ENCODE measurements around the gene KRTAP5-8. TPM values are rescaled to one million over a fixed set of nuclear protein-coding genes. Genes with fewer than 3 reads are reported as not detected.
"Not testable (repeated sequence)": the region's sequence is repeated elsewhere in the genome, so short reads cannot be mapped to it uniquely, and the experiment has no call there.

Gene KRTAP5-8
- total RNA-seq, 1 experiment from 2014 or later = not detected

DNA sequence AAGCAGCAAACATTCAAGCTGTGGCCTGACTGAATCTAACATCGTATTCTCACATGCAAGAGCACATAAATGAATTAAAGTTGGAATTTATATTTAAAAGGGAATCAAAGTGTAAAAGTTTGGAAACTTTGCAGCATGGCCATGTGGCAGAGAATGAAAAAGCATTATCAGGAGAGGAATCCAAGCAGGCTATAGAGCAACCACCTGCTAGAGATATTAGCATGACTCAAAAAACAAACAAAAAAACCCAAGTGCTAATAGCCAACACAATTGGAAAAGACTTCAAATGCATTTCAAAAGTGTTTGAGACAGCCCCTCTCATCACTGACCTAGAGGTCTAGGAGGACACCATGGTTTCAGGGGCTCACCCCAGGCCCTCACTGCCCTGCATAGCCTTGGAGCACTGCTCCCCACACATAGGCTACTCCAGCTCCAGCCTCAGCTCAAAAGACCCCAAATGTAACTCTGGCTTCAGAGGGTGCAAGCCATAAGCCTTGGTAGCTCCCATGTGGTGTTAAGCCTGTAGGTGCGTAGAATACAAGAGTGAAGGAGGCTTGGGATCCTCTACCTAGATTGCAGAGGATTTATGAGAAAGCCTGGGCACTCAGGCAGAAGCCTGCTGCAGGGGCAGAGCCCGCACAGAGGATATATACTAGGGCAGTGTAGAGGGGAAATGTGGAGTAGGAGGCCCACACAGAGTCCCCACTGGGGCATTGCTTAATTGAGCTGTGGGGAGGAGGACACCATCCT, 12.5 kb upstream of the KRTAP5-8 start (continued):
- TF ChIP-seq, protein P1, sequence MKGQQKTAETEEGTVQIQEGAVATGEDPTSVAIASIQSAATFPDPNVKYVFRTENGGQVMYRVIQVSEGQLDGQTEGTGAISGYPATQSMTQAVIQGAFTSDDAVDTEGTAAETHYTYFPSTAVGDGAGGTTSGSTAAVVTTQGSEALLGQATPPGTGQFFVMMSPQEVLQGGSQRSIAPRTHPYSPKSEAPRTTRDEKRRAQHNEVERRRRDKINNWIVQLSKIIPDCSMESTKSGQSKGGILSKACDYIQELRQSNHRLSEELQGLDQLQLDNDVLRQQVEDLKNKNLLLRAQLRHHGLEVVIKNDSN (CRISPR knock-in tag; IDR thresholded peaks at IDR 0.05) = no peak
- TF ChIP-seq ZNF396 (CRISPR knock-in tag; IDR thresholded peaks at IDR 0.05; ENCODE audit: borderline replicate concordance) = no peak
- no peak for TF ChIP-seq KAT7 (CRISPR knock-in tag; IDR thresholded peaks at IDR 0.05; ENCODE audit: borderline replicate concordance)
- TF ChIP-seq ZNF416 (CRISPR knock-in tag; IDR thresholded peaks at IDR 0.05) = no peak
- no peak for TF ChIP-seq NFE2L1 (CRISPR knock-in tag; IDR thresholded peaks at IDR 0.05)
- TF ChIP-seq, protein P2, sequence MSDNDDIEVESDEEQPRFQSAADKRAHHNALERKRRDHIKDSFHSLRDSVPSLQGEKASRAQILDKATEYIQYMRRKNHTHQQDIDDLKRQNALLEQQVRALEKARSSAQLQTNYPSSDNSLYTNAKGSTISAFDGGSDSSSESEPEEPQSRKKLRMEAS (CRISPR knock-in tag; IDR thresholded peaks at IDR 0.05) = no peak

DNA sequence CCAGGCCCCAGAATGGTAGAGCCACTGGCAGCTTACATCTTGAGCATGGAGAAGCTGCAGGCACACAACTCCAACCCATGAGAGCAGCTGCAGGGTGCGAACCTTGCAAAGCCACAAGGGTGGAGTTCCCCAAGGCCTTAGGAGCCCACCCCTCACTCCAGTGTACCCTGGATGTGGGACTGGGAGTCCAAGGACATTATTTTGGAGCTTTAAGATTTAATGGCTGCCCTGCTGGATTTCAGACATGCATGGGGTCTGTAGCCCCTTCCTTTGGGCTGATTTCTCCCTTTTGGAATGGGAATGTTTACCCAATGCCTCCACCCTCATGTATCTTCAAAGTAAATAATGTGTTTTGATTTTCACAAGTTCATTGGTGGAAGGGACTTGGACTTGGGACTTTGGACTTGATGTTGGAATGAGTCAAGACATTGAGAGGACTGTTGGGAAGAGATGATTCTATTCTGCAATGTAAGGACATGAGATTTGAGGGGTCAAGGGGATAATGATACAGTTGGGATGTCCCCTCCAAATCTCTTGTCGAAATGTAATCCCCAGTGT, 11.8 kb upstream of the KRTAP5-8 start:
- no peak overlapping the region for H3K27ac Mint-ChIP-seq
- ChIA-PET POLR2A (no interaction called here), CTCF (interaction anchor here (1.0 kb wide), 1 partner anchor 37 kb away, joined by 4 read pairs; no protein-coding TSS in a partner anchor)
- ATAC-seq = no peak
- no peak overlapping the region for H3K4me3 Mint-ChIP-seq
- peaks cover 21% of the 10 kb centered on the region for H3K9me3 Mint-ChIP-seq
- H3K27me3 Mint-ChIP-seq (ENCODE audit: low read depth) = peaks cover 18% of the 10 kb centered on the region
- TF ChIP-seq TP53 (CRISPR knock-in tag; IDR thresholded peaks at IDR 0.05) (no peak), OVOL2 (CRISPR knock-in tag; IDR thresholded peaks at IDR 0.05; ENCODE audit: borderline replicate concordance) (no peak), NFATC4 (CRISPR knock-in tag; IDR thresholded peaks at IDR 0.05) (no peak)
- TF ChIP-seq, protein P3, sequence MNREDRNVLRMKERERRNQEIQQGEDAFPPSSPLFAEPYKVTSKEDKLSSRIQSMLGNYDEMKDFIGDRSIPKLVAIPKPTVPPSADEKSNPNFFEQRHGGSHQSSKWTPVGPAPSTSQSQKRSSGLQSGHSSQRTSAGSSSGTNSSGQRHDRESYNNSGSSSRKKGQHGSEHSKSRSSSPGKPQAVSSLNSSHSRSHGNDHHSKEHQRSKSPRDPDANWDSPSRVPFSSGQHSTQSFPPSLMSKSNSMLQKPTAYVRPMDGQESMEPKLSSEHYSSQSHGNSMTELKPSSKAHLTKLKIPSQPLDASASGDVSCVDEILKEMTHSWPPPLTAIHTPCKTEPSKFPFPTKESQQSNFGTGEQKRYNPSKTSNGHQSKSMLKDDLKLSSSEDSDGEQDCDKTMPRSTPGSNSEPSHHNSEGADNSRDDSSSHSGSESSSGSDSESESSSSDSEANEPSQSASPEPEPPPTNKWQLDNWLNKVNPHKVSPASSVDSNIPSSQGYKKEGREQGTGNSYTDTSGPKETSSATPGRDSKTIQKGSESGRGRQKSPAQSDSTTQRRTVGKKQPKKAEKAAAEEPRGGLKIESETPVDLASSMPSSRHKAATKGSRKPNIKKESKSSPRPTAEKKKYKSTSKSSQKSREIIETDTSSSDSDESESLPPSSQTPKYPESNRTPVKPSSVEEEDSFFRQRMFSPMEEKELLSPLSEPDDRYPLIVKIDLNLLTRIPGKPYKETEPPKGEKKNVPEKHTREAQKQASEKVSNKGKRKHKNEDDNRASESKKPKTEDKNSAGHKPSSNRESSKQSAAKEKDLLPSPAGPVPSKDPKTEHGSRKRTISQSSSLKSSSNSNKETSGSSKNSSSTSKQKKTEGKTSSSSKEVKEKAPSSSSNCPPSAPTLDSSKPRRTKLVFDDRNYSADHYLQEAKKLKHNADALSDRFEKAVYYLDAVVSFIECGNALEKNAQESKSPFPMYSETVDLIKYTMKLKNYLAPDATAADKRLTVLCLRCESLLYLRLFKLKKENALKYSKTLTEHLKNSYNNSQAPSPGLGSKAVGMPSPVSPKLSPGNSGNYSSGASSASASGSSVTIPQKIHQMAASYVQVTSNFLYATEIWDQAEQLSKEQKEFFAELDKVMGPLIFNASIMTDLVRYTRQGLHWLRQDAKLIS (CRISPR knock-in tag; IDR thresholded peaks at IDR 0.05; ENCODE audit: borderline replicate concordance) = no peak
- no peaks in the 10 kb centered on the region; the same call in 1 of the 2 replicates for H3K36me3 Mint-ChIP-seq
- no peak for DNase-seq (ENCODE audit: low spot score)
- H3K4me1 Mint-ChIP-seq = 0 out of 2 replicates have a peak, but pooled peaks cover 3% of the 10 kb centered on the region

DNA sequence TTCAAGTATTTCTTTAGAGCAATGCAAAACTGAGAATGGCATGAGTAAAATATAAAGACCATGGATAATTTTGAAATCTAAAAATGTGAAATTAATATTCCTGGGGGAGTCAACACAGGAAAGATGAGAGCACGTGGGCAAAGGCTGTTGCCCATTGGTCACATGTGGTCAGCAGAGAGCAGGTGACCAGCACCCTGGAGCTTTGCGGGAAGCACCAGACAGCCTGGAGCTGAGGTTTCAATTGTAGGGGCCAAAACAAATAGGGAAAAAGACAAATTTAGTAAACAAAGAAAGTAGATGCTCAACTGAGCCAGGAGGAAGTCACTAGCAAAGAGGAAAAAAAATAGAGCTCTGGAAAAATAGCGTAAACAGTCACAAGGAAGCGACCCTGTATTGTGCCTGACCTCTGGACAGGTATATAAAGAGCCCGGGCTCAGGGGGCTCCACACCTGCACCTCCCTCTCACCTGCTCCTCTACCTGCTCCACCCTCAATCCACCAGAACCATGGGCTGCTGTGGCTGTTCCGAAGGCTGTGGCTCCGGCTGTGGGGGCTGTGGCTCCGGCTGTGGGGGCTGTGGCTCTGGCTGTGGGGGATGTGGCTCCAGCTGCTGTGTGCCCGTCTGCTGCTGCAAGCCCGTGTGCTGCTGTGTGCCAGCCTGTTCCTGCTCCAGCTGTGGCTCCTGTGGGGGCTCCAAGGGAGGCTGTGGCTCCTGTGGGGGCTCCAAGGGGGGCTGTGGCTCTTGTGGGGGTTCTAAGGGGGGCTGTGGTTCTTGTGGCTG, 10.8 kb upstream of the KRTAP5-8 start, which contains the start of gene KRTAP5-7:
Gene KRTAP5-7 (plus strand): TSS at position 472 of the 780 bp plus-strand sequence. CDS start 34 bp downstream, at position 506.
- H3K4me1 Mint-ChIP-seq; ATAC-seq; H3K27ac Mint-ChIP-seq; DNase-seq (ENCODE audit: low spot score); H3K36me3 Mint-ChIP-seq; H3K4me3 Mint-ChIP-seq: not testable (repeated sequence)
- H3K9me3 Mint-ChIP-seq = peaks cover 13% of the 10 kb centered on the region
- CTCF ChIA-PET = interaction anchor here (1.0 to 1.9 kb wide), 3 partner anchors 36 to 74 kb away, joined by 3 to 6 read pairs (median 5); partner anchors contain the start of gene NADSYN1
- POLR2A ChIA-PET = interaction anchor here (0.6 to 0.7 kb wide), 2 partner anchors 9 to 1611 kb away, joined by 4 to 5 read pairs; no protein-coding TSS in a partner anchor
- peaks cover 20% of the 10 kb centered on the region for H3K27me3 Mint-ChIP-seq (ENCODE audit: low read depth)

DNA sequence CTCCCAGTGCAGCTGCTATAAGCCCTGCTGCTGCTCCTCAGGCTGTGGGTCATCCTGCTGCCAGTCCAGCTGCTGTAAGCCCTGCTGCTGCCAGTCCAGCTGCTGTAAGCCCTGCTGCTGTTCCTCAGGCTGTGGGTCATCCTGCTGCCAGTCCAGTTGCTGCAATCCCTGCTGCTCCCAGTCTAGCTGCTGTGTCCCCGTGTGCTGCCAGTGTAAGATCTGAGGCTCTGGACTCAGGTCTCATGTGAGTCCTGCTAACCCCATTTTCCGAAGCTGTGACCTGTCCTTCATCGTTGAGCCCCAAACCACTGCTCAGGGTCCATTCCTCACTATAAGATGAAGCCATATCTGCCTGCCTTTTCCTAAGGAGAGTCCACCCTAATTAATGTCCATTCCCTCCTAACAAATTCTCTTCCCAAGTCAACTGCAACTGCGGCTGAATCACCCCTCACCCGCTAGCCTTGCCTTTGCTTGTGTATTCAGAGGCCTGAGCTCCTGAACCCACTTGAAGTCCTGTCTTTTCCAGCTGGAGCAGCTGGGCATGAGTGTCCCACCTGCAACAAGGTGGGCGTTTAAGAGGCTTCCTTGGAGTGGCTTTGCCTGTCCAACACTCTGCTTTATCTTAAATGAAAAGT, 10.1 kb upstream of the KRTAP5-8 start:
- no peak for ATAC-seq
- Mint-ChIP-seq H3K27ac (no peak overlapping the region), H3K4me1 (0 out of 2 replicates have a peak, but pooled peaks cover 3% of the 10 kb centered on the region), H3K9me3 (peaks cover 13% of the 10 kb centered on the region), H3K4me3 (no peak overlapping the region), H3K36me3 (no peaks in the 10 kb centered on the region; the same call in 1 of the 2 replicates), H3K27me3 (ENCODE audit: low read depth) (peaks cover 20% of the 10 kb centered on the region)
- CTCF ChIA-PET = interaction anchor here (1.0 to 1.9 kb wide), 3 partner anchors 36 to 75 kb away, joined by 3 to 6 read pairs (median 5); partner anchors contain the start of gene NADSYN1
- POLR2A ChIA-PET = interaction anchor here (0.7 kb wide), 1 partner anchor 1610 kb away, joined by 5 read pairs; no protein-coding TSS in a partner anchor
- no peak for DNase-seq (ENCODE audit: low spot score)
- TF ChIP-seq, protein P4, sequence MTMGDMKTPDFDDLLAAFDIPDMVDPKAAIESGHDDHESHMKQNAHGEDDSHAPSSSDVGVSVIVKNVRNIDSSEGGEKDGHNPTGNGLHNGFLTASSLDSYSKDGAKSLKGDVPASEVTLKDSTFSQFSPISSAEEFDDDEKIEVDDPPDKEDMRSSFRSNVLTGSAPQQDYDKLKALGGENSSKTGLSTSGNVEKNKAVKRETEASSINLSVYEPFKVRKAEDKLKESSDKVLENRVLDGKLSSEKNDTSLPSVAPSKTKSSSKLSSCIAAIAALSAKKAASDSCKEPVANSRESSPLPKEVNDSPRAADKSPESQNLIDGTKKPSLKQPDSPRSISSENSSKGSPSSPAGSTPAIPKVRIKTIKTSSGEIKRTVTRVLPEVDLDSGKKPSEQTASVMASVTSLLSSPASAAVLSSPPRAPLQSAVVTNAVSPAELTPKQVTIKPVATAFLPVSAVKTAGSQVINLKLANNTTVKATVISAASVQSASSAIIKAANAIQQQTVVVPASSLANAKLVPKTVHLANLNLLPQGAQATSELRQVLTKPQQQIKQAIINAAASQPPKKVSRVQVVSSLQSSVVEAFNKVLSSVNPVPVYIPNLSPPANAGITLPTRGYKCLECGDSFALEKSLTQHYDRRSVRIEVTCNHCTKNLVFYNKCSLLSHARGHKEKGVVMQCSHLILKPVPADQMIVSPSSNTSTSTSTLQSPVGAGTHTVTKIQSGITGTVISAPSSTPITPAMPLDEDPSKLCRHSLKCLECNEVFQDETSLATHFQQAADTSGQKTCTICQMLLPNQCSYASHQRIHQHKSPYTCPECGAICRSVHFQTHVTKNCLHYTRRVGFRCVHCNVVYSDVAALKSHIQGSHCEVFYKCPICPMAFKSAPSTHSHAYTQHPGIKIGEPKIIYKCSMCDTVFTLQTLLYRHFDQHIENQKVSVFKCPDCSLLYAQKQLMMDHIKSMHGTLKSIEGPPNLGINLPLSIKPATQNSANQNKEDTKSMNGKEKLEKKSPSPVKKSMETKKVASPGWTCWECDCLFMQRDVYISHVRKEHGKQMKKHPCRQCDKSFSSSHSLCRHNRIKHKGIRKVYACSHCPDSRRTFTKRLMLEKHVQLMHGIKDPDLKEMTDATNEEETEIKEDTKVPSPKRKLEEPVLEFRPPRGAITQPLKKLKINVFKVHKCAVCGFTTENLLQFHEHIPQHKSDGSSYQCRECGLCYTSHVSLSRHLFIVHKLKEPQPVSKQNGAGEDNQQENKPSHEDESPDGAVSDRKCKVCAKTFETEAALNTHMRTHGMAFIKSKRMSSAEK (CRISPR knock-in tag; IDR thresholded peaks at IDR 0.05; ENCODE audit: borderline replicate concordance) = no peak
- TF ChIP-seq KAT7 (CRISPR knock-in tag; IDR thresholded peaks at IDR 0.05; ENCODE audit: borderline replicate concordance) (no peak), ZNF219 (CRISPR knock-in tag; IDR thresholded peaks at IDR 0.05; ENCODE audit: borderline replicate concordance) (no peak), OVOL2 (CRISPR knock-in tag; IDR thresholded peaks at IDR 0.05; ENCODE audit: borderline replicate concordance) (no peak)
- TF ChIP-seq, protein P1 (CRISPR knock-in tag; IDR thresholded peaks at IDR 0.05) = no peak
